ENCODE results near the gene PMVK.

DNA sequence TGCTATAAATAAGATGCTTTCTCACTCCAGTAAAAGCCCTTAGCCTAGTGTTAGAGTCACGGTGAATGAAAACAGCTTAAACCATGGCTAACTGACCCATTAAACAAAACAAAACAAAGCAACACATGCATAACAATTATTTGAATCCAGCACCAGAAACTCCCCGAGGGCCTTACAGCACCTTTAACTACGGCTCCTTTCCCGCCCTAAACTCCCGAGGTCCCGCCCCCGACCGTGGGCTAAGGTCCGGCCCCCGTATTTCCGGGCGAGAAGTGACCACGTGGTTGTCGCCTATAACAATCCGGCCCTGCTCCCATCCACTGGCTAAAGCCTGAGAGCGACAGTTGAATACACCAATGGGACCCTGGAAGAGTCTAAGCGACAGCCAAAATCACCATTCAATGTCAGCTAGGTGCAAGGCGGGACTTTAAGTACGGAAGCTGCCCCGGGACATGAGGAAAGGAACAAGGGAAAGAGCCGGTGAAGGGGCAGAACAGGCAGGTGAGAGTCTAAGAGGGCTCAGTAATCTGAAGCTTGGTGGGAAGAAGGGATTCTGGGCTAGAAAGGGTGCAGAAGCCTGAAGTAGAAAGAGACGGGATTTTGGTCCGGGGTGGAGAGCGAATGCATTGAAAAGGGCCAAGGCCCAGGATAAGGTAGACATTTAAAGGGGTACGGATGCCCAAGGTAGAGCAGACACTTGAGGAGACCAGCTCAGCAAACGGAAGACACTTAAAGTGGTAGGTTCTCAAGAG, 46.6 kb upstream of the PMVK start, which contains the start of gene FLAD1:
- peak in 1 of 2 donors; percentile 65 for TF ChIP-seq POLR2A (IDR thresholded peaks at IDR 0.05)
- no peak for TF ChIP-seq CTCF (IDR thresholded peaks at IDR 0.05)

All from thyroid gland (tissue), 4 donors.